Stomach smooth muscle (tissue), 2 donors: ENCODE results near the gene PDE3B.
"Not testable (repeated sequence)": the region's sequence is repeated elsewhere in the genome, so short reads cannot be mapped to it uniquely, and the experiment has no call there.

Experiments used
- H3K27ac ChIP-seq: one replicate; pipeline ENCODE4 v1.7.0; 2013; ENCODE audit warnings: mild to moderate bottlenecking, low read length, inconsistent platforms
- H3K27me3 ChIP-seq, 2 donors: one replicate each; pipeline ENCODE4 v1.7.0; 2013; ENCODE audit warnings: low read length in 2 of 2; ENCODE audit not compliant: insufficient read depth in 2 of 2, control insufficient read depth in 1 of 2
- H3K36me3 ChIP-seq, 2 donors: one replicate each; pipeline ENCODE4 v1.7.0; 2013; ENCODE audit warnings: low read length in 2 of 2; ENCODE audit not compliant: control insufficient read depth in 2 of 2, insufficient read depth in 2 of 2
- H3K4me1 ChIP-seq: one replicate; pipeline ENCODE4 v1.7.0; 2013; ENCODE audit warnings: low read length; ENCODE audit not compliant: control insufficient read depth, insufficient read depth
- H3K4me3 ChIP-seq, 2 donors: one replicate each; pipeline ENCODE4 v1.7.0; 2013; ENCODE audit warnings: low read length in 2 of 2
- H3K9ac ChIP-seq, 2 donors: one replicate each; pipeline ENCODE4 v1.7.0; 2013; ENCODE audit warnings: low read length in 2 of 2, mild to moderate bottlenecking in 1 of 2
- H3K9me3 ChIP-seq, 2 donors: one replicate each; pipeline ENCODE4 v1.7.0; 2013; ENCODE audit warnings: low read length in 2 of 2; ENCODE audit not compliant: control insufficient read depth in 2 of 2
- donor health status: healthy.
- donor health status: Pancreatic carcinoma.

Gene PDE3B

DNA sequence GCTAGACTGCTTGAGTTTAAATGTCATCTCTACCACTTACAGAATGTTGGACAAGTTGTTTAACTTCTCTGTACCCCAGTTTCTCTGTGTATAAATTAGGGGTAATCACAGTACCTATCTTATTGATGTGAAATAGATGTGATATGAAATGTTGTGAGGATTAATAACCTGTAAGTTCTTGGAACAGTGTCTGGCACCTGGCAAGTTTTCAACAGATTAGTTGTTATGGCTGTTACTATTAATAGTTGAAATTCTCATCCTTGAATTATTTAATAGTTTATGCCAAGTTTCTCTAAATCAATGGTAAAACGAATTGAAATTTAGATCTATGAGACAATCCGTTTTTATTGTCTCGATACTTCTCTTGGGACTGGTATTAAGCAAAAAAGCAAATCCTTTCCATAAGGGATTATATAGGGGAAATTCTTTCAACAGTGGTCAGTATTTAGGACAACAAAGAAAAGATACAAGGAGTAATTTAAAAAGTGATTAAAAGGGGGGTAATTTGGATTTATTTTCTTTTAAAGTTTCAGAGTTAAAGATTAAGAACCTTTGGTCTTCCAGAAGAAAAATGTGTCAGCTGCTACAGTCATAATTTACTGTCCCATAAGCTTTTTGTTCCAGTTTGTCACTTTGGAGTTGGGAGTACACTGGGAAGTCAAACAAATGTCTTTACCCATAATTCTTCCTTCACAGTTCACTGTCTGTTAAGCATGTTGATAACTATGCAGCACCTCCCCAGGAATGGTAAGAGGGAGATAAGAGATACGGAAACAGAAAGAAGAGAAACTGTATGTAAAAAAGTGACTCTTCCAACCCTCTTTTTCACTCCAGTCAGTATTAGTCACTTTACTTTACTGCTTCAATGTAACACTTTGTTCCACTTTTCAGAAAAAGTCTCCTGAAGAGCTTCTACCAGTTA, 13.2 kb downstream of the PDE3B start:
- H3K27me3 ChIP-seq, result no peaks in the 10 kb centered on the region
- no peaks in the 10 kb centered on the region for H3K4me1 ChIP-seq
- H3K27ac ChIP-seq, result no peak overlapping the region
- no peak overlapping the region for H3K4me3 ChIP-seq
- H3K9ac ChIP-seq, result no peak overlapping the region
- no peaks in the 10 kb centered on the region for H3K36me3 ChIP-seq
- H3K9me3 ChIP-seq, result no peaks in the 10 kb centered on the region

- no peak overlapping the region for H3K27ac ChIP-seq
Observed at GRCh38 chr11:14657841-14658240, 14.2 kb downstream of the PDE3B start.

GRCh38 chr11:14664926-14665325, 21.3 kb downstream of the PDE3B start:
- not testable (repeated sequence) for H3K36me3 ChIP-seq, H3K27me3 ChIP-seq, H3K9ac ChIP-seq, H3K9me3 ChIP-seq, H3K27ac ChIP-seq, H3K4me3 ChIP-seq, H3K4me1 ChIP-seq

More at GRCh38 chr11:14657841-14658240, 14.2 kb downstream of the PDE3B start:
- Histone ChIP-seq H3K36me3 (no peaks in the 10 kb centered on the region), H3K4me1 (no peaks in the 10 kb centered on the region), H3K9me3 (no peaks in the 10 kb centered on the region), H3K4me3 (no peak overlapping the region), H3K9ac (no peak overlapping the region), H3K27me3 (no peaks in the 10 kb centered on the region)

DNA sequence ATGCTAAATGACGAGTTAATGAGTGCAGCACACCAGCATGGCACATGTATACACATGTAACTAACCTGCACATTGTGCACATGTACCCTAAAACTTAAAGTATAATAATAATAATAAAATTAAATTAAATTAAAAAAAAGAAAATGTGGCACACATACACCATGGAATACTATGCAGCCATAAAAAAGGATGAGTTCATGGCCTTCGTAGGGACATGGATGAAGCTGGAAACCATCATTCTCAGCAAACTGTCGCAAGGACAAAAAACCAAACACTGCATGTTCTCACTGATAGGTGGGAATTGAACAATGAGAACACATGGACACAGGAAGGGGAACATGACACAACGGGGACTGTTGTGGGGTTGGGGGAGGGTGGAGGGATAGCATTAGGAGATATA, 23.7 kb downstream of the PDE3B start:
- not testable (repeated sequence) for H3K9ac ChIP-seq, H3K36me3 ChIP-seq, H3K4me1 ChIP-seq, H3K27ac ChIP-seq, H3K27me3 ChIP-seq, H3K4me3 ChIP-seq, H3K9me3 ChIP-seq

GRCh38 chr11:14668731-14669301, 25.2 kb downstream of the PDE3B start:
- Histone ChIP-seq H3K36me3 (no peaks in the 10 kb centered on the region), H3K9me3 (peaks cover 0 to 3% of the 10 kb centered on the region in 2 donors)

GRCh38 chr11:14669499-14669898, 25.9 kb downstream of the PDE3B start:
- Histone ChIP-seq H3K4me3 (no peak overlapping the region), H3K27ac (no peak overlapping the region), H3K27me3 (no peaks in the 10 kb centered on the region), H3K9ac (no peak overlapping the region), H3K36me3 (no peaks in the 10 kb centered on the region), H3K4me1 (no peaks in the 10 kb centered on the region), H3K9me3 (peaks cover 0 to 3% of the 10 kb centered on the region in 2 donors)

More at GRCh38 chr11:14668731-14669301, 25.2 kb downstream of the PDE3B start:
- Histone ChIP-seq H3K27me3 (no peaks in the 10 kb centered on the region), H3K27ac (no peak overlapping the region), H3K4me3 (no peak overlapping the region), H3K9ac (no peak overlapping the region), H3K4me1 (no peaks in the 10 kb centered on the region)

DNA sequence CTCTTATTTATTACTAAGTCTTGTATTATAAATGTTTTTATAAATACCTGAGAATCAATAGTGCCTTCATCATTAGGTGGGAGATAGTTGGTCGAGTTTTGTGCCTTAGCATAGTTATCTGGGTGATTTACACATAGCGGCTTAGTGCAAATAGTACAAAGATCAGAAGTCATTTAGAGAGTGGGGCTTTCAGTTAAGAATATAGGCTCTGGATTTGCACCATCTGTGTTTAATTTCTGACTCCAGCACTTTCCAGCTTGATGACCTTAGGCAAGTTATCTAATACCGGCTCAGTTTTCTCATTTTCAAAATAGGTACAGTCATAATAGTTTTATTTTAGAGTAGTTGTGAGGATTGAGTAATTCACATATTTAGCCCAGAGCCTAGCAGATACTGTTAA, 26.4 kb downstream of the PDE3B start:
- H3K9ac ChIP-seq, result no peak overlapping the region
- H3K36me3 ChIP-seq, result no peaks in the 10 kb centered on the region
- H3K9me3 ChIP-seq, result peaks cover 0 to 3% of the 10 kb centered on the region in 2 donors
- no peak overlapping the region for H3K27ac ChIP-seq
- no peak overlapping the region for H3K4me3 ChIP-seq
- H3K4me1 ChIP-seq, result no peaks in the 10 kb centered on the region
- no peaks in the 10 kb centered on the region for H3K27me3 ChIP-seq

GRCh38 chr11:14672635-14673034, 29.0 kb downstream of the PDE3B start:
- Histone ChIP-seq H3K36me3 (no peaks in the 10 kb centered on the region), H3K4me3 (no peak overlapping the region), H3K27me3 (no peaks in the 10 kb centered on the region), H3K27ac (no peak overlapping the region), H3K4me1 (no peaks in the 10 kb centered on the region), H3K9me3 (peaks cover 0 to 3% of the 10 kb centered on the region in 2 donors), H3K9ac (no peak overlapping the region)

DNA sequence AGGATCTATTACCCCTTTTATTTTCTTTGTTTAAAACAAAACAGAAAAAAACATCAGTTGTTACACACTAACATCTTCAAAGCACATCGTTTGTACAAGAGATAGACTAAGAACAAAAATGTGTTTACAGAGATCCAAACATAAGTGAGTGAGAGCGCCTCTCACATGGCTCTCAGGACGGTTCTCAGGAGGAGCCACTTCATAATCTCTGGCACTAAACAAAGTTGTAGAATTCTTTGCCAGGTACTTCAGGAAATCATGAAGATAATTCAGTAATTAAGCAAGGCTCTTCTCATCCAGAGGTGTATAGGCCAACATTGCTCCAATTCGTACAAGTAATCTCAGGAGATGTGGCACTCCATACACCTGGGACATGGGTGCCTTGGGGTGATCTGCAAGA, 29.8 kb downstream of the PDE3B start:
- no peaks in the 10 kb centered on the region for H3K27me3 ChIP-seq
- H3K36me3 ChIP-seq, result no peaks in the 10 kb centered on the region
- no peaks in the 10 kb centered on the region for H3K4me1 ChIP-seq
- no peak overlapping the region for H3K9ac ChIP-seq
- H3K27ac ChIP-seq, result no peak overlapping the region
- peaks cover 0 to 3% of the 10 kb centered on the region in 2 donors for H3K9me3 ChIP-seq
- H3K4me3 ChIP-seq, result no peak overlapping the region

GRCh38 chr11:14673824-14674405, 30.3 kb downstream of the PDE3B start:
- H3K27me3 ChIP-seq, result no peaks in the 10 kb centered on the region
- H3K27ac ChIP-seq, result no peak overlapping the region
- H3K9me3 ChIP-seq, result peaks cover 0 to 3% of the 10 kb centered on the region in 2 donors
- no peaks in the 10 kb centered on the region for H3K4me1 ChIP-seq
- no peak overlapping the region for H3K9ac ChIP-seq
- H3K4me3 ChIP-seq, result no peak overlapping the region
- no peaks in the 10 kb centered on the region for H3K36me3 ChIP-seq
